ENCODE data around the gene KLHL17. TPM values are rescaled to one million over a fixed set of nuclear protein-coding genes. Genes with fewer than 3 reads are reported as not detected.
"Not testable (repeated sequence)": the region's sequence is repeated elsewhere in the genome, so short reads cannot be mapped to it uniquely, and the experiment has no call there.

The KLHL17 gene
- total RNA-seq, 1 donor from 2014 or later = 47.3 TPM

DNA sequence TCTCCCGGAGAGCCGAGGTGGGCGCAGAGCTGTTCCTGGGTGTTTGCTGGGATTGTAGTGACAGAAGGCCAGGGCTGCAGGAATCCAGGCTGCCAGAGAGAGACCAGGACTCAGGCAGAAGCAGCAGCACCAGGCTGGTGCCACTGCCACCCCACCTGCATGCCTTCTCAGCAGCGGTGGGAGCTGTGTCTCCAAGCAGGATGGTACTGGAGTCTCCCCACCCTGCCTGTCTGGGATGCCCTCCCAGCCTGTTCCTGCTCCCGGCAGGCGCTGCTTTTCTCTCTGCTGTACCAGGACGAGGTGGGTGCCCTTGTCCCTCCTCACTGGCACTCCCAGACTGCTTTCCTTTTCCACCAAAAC lies 44.0 kb downstream of the KLHL17 start:
- Mint-ChIP-seq H3K4me1 (ENCODE audit: low read depth) (peaks cover 11% of the 10 kb centered on the region), H3K9me3 (no peaks in the 10 kb centered on the region), H3K4me3 (no peak overlapping the region), H3K27me3 (ENCODE audit: insufficient read depth) (peaks cover 29% of the 10 kb centered on the region), H3K36me3 (ENCODE audit: low read depth) (no peaks in the 10 kb centered on the region), H3K27ac (no peak overlapping the region)
- no peak for DNase-seq (ENCODE audit: low spot score)
- intact Hi-C loops (cut with micrococcal nuclease) = no loop called here

DNA sequence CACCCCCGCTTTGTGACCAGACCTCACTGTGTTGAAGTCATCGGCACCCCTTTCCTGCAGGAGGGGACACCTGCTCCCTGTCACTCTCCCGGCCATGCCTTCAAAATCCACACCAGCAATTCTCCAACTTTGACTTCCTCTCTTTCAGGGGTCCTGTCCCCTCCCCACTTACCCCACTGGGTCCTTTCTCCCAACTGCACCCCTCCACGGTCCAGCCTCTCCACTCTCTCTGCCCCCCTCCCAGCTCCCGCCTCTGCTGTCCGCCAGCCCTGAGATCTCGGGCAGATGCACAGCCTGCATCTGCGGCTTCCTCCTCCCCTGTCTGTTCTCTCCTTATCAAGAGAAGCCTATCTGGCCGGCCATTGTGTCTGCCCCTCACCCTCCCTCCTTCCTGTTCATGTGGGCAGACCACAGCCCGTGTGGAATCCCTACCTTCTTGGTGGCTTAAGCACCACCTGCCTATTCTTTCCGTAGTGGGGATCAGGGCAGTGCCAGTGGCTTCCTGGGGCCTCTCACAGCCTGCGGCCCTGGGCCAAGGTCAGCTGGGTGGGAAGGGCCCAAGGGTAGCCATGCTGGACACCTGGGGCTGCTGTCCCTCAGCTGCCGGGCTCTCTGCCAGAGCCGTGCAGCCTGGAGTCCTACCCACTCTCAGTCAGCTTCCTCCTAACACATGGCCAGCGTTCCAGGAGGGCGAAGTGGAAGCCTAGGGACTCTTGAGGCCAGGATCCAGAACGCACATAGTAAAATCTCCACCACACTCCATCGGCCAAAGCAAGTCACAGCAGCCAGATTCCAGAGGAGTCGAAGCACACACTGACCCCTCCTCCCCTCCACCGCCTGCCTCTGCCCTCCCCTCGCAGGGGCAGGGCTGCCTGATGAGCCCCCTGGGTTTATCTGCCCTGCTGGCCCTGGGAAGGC lies 44.7 kb downstream of the KLHL17 start:
- intact Hi-C loops (cut with micrococcal nuclease) = no loop called here
- Mint-ChIP-seq H3K9me3 (no peaks in the 10 kb centered on the region), H3K36me3 (ENCODE audit: low read depth) (no peaks in the 10 kb centered on the region), H3K27ac (no peak overlapping the region), H3K27me3 (ENCODE audit: insufficient read depth) (peaks cover 29% of the 10 kb centered on the region), H3K4me3 (peak overlapping the region; percentile 32), H3K4me1 (ENCODE audit: low read depth) (peaks cover 11% of the 10 kb centered on the region)
- DNase-seq (ENCODE audit: low spot score) = no peak

DNA sequence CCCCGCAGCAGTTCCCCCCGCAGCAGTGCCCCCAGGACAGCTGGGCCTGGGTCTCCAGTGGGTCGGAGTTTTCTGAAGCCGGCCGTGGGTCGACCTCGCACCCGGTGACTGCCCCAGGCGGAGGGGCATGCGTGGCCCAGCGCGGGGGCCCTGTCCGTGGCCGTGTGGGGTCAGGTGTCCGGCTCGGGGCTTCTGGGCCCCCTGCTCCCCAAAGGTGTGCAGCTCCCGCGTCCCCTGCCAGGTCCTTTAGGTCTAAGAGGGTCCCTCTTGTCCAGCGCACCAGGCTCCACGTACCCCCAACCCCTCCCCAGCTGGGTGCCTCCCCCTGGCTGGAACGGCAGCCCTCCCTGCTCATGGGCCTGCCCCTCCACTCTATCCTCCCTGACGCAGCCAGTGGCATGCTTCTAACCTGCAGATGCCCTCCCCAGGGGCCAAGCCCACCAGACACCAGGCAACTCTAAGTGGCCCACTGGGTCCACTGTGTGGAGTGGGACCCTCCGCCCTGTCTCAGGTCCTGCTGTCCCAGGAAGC lies 45.5 kb downstream of the KLHL17 start:
- intact Hi-C loops (cut with micrococcal nuclease) = no loop called here
- Mint-ChIP-seq H3K4me3 (no peak overlapping the region), H3K9me3 (no peaks in the 10 kb centered on the region), H3K36me3 (ENCODE audit: low read depth) (no peaks in the 10 kb centered on the region), H3K27me3 (ENCODE audit: insufficient read depth) (peaks cover 29% of the 10 kb centered on the region), H3K4me1 (ENCODE audit: low read depth) (peaks cover 11% of the 10 kb centered on the region), H3K27ac (no peak overlapping the region)
- no peak for DNase-seq (ENCODE audit: low spot score)

DNA sequence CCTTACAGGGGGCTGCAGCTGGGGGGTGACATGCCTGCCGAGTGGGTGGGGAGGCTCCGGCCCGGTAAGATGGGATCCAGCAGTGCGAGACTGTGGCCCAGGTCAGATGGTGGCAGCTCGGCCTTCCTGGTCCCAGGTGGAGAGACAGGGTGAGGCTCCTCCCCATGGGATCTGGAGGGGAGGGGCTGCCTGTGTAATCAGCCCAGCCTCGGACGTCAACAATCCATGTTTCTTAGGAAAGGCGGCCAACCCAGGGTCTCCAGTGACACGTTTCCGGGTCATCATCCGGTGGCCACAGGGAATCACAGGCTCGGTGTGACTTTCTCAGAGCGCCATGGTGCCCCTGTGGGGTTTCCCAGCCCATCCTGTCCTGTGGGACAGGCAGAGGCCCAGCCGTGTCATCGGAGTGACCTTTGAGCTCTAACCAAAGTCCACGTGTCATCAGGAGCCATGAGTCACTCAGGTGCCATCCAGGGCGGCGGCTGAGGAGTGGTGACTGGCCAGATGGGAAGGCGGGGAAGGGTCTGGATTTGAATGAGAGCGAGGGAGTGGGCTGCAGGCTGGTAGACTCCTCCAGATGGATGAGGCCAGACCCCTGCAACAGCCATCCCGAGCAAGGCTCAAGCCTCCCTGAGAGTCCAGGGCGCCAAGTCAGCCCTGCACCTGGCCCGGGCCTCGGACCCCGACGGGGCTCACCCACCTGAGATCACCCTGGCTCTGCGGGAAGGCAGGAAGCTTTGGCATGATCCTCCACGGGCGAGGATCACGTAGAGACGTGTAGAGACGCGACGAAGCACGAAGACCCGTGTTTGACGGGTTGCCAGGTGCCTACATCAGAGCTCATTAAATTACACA lies 46.1 kb downstream of the KLHL17 start:
- H3K4me1 Mint-ChIP-seq (ENCODE audit: low read depth) = peaks cover 11% of the 10 kb centered on the region
- no peaks in the 10 kb centered on the region for H3K36me3 Mint-ChIP-seq (ENCODE audit: low read depth)
- no peak overlapping the region for H3K4me3 Mint-ChIP-seq
- H3K27ac Mint-ChIP-seq = no peak overlapping the region
- H3K9me3 Mint-ChIP-seq = no peaks in the 10 kb centered on the region
- peaks cover 29% of the 10 kb centered on the region for H3K27me3 Mint-ChIP-seq (ENCODE audit: insufficient read depth)
- DNase-seq (ENCODE audit: low spot score) = no peak
- intact Hi-C loops (cut with micrococcal nuclease) = no loop called here

DNA sequence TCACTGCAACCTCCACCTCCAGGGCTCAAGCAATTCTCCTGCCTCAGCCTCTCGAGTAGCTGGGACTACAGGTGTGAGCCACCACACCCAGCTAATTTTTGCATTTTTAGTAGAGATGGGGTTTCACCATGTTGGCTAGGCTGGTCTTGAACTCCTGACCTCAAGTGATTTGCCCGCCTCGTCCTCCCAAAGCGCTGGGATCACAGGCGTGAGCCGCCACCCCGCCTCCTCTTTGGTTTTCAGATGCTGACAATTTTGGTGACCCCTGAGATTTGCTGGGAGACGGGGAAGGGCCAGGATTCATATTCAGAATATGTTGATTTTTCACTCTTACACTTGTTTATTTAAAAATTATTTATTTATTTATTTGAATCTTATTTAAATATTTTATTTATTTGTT lies 49.7 kb downstream of the KLHL17 start:
- H3K36me3 Mint-ChIP-seq (ENCODE audit: low read depth); H3K4me3 Mint-ChIP-seq; H3K27me3 Mint-ChIP-seq (ENCODE audit: insufficient read depth); DNase-seq (ENCODE audit: low spot score); intact Hi-C loops (cut with micrococcal nuclease); H3K27ac Mint-ChIP-seq; H3K9me3 Mint-ChIP-seq: not testable (repeated sequence)
- H3K4me1 Mint-ChIP-seq (ENCODE audit: low read depth) = peaks cover 30% of the 10 kb centered on the region

DNA sequence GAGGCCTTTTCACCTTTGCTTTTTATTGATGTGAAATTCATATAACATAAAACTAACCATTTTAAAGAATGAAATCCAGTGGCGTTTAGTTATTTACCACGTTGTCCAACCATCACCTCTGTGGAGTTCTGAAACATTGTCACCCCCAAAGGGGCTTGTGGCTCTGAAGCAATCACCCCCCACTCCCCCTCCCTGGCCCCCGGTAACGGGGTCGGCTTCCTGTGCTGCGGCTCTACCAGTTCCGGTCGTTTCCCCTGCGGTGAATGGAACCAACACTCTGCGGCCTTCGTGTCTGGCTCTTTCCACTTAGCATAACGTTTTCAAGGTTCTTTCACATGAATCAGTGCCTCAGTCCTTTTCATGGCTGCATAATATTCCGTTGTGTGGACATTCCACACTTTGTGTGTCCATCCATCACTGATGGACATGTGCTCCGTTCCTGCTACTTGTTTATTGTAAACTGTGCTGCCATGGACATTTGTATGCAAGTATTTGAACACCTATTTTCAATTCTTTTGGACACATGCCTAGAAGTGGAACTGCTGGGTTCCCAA lies 51.1 kb downstream of the KLHL17 start:
- Mint-ChIP-seq H3K4me3 (no peak overlapping the region), H3K27ac (no peak overlapping the region), H3K36me3 (ENCODE audit: low read depth) (peaks cover 5% of the 10 kb centered on the region), H3K9me3 (no peaks in the 10 kb centered on the region), H3K27me3 (ENCODE audit: insufficient read depth) (peaks cover 5% of the 10 kb centered on the region), H3K4me1 (ENCODE audit: low read depth) (peaks cover 29% of the 10 kb centered on the region)
- intact Hi-C loops (cut with micrococcal nuclease) = no loop called here
- DNase-seq (ENCODE audit: low spot score) = no peak

DNA sequence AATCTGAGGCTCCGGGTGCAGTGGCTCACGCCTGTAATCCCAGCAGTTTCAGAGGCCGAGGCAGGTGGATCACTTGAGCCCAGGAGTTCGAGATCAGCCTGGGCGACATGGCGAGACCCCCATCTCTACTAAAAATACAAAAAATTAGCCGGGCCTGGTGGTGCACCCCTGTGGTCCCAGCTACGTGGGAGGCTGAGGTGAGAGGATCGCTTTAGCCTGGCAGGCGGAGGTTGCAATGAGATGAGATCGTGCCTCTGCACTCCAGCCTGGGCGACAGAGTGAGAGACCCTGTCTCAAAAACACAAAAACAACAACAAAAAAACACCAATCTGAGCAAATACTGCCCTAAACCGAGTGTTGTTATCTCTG lies 52.3 kb downstream of the KLHL17 start:
- H3K27me3 Mint-ChIP-seq (ENCODE audit: insufficient read depth); DNase-seq (ENCODE audit: low spot score); H3K9me3 Mint-ChIP-seq; H3K36me3 Mint-ChIP-seq (ENCODE audit: low read depth): not testable (repeated sequence)
- Mint-ChIP-seq H3K27ac (peak overlapping the region; percentile 96), H3K4me3 (peak overlapping the region; percentile 89), H3K4me1 (ENCODE audit: low read depth) (peaks cover 37% of the 10 kb centered on the region)
- intact Hi-C loops (cut with micrococcal nuclease) = loop anchor here (1.0 to 2.0 kb wide), 5 partner anchors 12 to 363 kb away; partner anchors contain the start of genes AURKAIP1, C1orf159 and HES4

DNA sequence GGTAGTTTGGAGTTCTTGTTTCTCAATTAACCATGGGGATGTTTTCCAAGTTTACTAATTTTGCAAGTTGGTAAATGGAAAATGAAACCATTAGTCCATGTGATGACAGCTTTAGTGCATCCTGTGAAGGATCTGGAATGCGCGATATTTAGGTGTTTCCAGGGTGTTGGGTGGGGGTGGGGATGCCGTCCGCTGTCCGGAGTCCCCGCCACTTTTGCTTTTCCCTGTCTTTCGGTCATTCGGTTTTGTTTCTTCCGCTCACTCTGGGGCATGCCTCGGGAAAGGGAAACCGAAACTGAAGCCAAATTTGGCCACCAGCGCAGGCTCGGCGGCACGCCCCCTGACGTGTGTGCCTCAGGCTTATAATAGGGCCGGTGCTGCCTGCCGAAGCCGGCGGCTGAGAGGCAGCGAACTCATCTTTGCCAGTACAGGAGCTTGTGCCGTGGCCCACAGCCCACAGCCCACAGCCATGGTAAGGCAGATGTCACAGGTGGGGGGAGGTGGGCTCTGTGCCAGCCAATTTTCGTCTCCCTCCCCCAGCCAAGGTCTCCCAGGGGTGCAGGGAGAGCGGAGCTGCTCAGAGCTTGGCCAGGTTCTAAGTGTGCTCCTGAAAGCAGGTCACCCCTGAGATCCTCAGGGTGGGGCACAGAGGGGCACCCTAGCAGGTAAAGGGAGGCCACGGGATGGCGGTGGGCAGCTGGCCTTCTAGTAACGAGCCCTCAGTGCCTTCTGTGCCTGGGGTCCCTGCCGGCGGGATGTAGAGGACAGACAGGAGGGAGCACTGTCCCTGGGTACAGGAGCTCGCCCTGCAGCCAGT lies 52.9 kb downstream of the KLHL17 start, which contains the start of gene ISG15:
ISG15 (plus strand) TSS at position 393 of the 817 bp plus-strand sequence; CDS start at position 470, 77 bp downstream.
- peaks cover 9% of the 10 kb centered on the region for H3K36me3 Mint-ChIP-seq (ENCODE audit: low read depth)
- DNase-seq (ENCODE audit: low spot score) = peak; percentile 89
- intact Hi-C loops (cut with micrococcal nuclease) = loop anchor here (1.0 to 2.0 kb wide), 5 partner anchors 13 to 362 kb away; partner anchors contain the start of genes AURKAIP1, C1orf159 and HES4
- peak within 1 kb of the TSS; percentile 89 for H3K4me3 Mint-ChIP-seq
- peak within 1 kb of the TSS; percentile 96 for H3K27ac Mint-ChIP-seq
- H3K4me1 Mint-ChIP-seq (ENCODE audit: low read depth) = peaks cover 37% of the 10 kb centered on the region
- H3K9me3 Mint-ChIP-seq = no peaks in the 10 kb centered on the region
- H3K27me3 Mint-ChIP-seq (ENCODE audit: insufficient read depth) = peaks cover 5% of the 10 kb centered on the region

DNA sequence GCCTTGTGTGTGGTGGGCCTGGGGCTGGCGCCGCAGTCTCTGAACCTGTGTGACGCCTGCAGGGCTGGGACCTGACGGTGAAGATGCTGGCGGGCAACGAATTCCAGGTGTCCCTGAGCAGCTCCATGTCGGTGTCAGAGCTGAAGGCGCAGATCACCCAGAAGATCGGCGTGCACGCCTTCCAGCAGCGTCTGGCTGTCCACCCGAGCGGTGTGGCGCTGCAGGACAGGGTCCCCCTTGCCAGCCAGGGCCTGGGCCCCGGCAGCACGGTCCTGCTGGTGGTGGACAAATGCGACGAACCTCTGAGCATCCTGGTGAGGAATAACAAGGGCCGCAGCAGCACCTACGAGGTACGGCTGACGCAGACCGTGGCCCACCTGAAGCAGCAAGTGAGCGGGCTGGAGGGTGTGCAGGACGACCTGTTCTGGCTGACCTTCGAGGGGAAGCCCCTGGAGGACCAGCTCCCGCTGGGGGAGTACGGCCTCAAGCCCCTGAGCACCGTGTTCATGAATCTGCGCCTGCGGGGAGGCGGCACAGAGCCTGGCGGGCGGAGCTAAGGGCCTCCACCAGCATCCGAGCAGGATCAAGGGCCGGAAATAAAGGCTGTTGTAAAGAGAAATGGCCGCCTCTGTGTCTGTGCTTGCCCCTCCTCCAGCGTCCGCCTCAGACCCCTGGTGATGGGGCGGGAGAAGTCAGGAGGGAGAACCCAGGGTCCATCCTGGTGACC lies 53.7 kb downstream of the KLHL17 start:
- H3K9me3 Mint-ChIP-seq = no peaks in the 10 kb centered on the region
- peak overlapping the region; percentile 96 for H3K27ac Mint-ChIP-seq
- intact Hi-C loops (cut with micrococcal nuclease) = loop anchor here (1.0 to 2.0 kb wide), 5 partner anchors 14 to 361 kb away; partner anchors contain the start of genes AURKAIP1, C1orf159 and HES4
- no peak for DNase-seq (ENCODE audit: low spot score)
- H3K36me3 Mint-ChIP-seq (ENCODE audit: low read depth) = peaks cover 9% of the 10 kb centered on the region
- peak overlapping the region; percentile 89 for H3K4me3 Mint-ChIP-seq
- peaks cover 2% of the 10 kb centered on the region for H3K27me3 Mint-ChIP-seq (ENCODE audit: insufficient read depth)
- peaks cover 37% of the 10 kb centered on the region for H3K4me1 Mint-ChIP-seq (ENCODE audit: low read depth)

DNA sequence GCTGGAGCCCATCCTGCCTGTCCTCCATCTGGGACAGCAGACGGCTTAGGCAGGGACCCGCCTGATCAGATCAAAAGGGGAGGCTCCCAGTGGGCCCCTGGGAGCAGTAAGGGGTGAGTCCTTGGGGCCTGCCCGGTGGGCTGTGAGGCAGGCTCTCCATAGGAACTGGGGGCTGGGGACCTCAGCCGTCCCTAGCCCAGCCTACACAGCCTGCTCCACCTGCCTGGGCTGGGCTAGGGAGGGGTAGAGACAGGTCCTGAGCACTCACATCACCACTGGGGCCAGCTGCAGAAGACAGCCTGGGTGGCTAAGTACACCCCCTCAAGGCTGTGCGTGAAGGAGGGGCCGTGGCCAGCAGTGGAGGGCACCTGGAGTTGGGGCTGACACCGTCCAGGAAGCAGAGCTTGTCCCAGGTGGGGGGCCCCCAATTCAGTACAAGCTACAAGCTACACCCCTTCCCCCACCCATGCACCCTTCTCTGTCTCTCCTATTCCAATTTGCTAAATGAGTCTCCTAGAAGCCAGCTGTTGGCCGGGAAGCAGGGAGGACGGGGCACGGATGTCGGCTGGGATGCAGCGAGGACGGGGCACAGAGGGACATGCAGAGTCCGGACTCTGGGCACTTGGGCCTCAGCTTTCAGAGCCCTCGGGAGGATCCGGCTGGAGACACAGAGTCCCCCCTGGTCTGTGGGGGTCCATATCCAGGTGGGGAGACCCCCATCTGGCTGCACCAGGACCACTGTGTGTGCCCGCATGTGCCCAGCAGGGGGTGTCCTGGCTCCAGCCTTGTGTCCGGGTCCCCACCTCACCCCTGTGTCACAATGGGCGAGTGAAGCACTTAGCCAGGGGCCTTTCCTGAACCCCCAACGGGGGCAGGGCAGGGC lies 54.7 kb downstream of the KLHL17 start:
- intact Hi-C loops (cut with micrococcal nuclease) = no loop called here
- Mint-ChIP-seq H3K4me1 (ENCODE audit: low read depth) (peaks cover 37% of the 10 kb centered on the region), H3K27me3 (ENCODE audit: insufficient read depth) (no peaks in the 10 kb centered on the region), H3K4me3 (peak overlapping the region; percentile 89), H3K9me3 (no peaks in the 10 kb centered on the region), H3K36me3 (ENCODE audit: low read depth) (peaks cover 9% of the 10 kb centered on the region), H3K27ac (peak overlapping the region; percentile 74)
- no peak for DNase-seq (ENCODE audit: low spot score)
